GM19239 (cell line): ENCODE measurements around the gene IL22.

Experiments used
- DNase-seq: peaks from one replicate; pipeline ENCODE4 v3.0.0; 2011; ENCODE audit warnings: low spot score; ENCODE audit not compliant: insufficient read length
- FAIRE-seq: peaks from 2 replicates; lab custom pipeline; 2011; peaks lifted over from hg19 to GRCh38; lab: Jason Lieb, UNC

The IL22 gene, protein sequence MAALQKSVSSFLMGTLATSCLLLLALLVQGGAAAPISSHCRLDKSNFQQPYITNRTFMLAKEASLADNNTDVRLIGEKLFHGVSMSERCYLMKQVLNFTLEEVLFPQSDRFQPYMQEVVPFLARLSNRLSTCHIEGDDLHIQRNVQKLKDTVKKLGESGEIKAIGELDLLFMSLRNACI

DNA sequence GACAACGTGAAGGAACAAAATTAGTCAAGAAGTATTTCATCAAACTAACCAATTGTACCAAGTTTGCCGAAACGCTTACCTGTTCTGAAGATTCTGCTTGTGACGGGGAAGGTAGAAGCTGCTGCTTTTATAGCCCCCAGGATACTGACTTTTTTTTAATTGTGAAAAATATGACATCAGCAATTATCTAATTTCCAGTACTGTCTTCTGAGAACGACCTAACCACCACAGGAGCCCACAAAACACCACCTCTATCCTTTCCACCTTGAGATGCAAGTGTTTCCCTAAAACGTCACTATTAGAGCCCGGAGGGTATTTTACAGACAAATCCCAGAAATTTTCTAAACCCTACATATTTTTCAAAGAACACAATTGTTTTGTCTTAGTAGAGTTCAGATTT lies at the start of gene IL22:
IL22 (minus strand) TSS at position 101 of the 400 bp plus-strand sequence. CDS start 156 bp downstream, outside the sequence.
- no peak for FAIRE-seq
- DNase-seq: no peak

DNA sequence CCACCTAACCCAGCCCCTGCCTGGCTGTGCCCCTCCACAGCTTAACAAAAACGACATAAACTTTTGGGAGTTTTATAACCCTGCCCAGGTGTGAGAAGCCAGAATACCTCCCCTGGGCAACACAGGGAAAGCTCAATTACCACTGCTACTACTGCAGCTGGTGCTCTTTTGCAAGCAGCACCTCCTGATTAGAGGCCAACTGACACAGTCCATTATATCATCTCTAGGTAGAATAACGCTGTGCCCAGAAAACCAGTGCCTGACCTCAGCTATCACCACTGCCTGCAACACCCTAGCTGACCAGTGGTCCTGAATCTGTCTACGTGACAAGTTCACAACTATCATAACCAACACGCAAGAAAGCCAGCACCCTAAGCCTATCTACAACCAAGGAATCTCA lies 44.5 kb upstream of the IL22 start:
- FAIRE-seq (no peak), DNase-seq (no peak)

DNA sequence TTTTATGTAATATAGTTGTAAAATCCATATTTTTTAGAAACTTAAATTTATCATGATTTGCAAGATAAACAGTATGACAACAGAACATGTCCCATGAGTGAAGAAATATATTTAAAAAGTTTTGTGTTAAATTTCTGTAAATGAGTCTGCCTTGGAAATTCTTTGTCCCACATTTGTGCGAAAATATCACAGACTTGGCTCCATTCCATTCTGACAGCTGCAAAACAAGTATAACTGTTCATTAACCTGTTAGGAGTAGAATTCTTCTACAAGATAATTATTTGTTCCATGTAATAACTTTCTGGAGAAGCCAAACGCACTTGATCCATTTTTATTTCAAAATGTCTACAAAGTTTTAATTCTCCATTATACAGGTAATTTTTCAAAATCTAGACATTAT lies 40.8 kb upstream of the IL22 start:
- no peak for DNase-seq
- no peak for FAIRE-seq

DNA sequence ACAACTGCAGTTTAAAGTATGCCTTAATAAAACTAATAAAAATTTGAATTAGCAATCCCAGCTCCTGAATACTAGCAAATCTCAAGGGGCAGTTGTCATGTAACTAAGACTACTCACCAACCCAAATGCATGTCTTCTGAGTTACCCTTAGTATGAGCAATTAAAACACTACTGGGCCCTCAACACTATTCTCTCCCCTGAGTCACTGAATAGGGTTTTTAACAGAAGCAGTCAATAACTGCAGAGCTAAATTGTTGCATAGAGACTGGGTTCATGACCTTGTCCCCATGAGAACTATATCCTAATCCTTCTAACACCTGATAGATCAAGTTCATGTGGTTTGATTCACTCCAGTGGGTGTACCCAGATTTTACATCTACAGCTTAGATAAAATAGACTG lies 39.9 kb upstream of the IL22 start:
- FAIRE-seq (no peak), DNase-seq (no peak)

DNA sequence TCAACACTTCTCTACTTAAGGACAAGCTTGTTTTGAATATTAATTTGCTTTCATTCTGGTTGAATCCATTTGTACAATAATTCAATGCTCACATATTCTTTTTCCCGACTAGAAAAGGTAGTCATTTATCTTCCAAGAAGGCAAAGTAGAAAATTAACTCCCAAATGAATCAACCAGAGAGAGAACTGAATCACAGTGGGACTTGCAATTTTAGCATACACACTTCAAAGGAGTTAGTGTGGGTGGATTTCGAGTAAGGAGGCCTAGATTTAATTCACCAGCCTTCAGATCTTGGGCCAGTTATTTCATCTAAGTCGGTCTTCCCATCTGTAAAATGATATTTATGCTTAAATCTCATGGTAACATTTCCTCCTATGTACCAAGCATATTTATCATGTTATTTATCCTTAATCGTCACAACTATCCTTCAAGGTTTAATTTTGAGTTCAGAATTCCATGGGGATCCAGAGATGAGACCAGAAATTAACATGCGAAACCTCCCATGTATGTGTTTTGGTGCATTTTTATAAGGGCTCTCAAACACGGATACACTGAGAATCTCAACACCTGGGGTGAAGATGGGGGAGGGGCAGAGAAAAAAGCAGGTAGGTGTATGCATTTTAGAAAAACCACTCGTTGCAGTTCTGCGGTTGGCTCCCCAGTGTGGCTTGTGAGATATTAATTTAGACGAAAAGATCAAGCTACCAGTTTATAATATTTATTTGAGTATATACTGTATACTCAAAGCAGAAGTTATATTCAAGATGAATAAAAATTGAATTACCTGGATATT lies 38.9 kb upstream of the IL22 start:
- DNase-seq (no peak), FAIRE-seq (no peak)

DNA sequence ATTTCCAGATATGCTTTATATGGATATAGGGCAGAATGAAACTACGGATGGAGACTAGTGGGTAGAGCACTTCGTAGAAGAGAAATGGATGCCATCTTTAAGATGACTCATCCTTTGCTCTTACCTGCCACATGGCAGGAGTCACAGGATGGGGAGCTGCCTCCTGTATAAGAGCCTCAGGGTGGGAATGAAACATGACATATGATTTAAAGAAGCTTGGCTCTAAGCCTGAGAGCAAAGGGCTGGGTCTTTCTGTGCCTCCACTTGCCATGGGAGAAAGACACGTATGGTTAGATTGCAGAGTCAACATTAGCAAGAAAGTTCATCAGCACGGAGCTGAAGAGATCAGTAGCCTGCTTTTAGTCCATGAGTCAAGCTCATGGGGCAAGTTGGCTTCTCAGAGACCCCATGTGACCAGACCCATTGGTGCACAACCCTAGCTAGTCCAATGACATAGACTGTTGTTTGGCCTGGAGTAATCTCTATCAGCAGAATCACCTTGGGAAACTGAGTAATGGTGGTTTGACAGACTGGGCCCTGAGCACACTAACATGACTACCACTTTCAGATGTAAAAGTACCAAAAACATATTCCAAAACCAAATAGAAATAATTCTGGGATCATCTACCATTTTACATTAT lies 38.1 kb upstream of the IL22 start:
- DNase-seq (no peak), FAIRE-seq (no peak)

DNA sequence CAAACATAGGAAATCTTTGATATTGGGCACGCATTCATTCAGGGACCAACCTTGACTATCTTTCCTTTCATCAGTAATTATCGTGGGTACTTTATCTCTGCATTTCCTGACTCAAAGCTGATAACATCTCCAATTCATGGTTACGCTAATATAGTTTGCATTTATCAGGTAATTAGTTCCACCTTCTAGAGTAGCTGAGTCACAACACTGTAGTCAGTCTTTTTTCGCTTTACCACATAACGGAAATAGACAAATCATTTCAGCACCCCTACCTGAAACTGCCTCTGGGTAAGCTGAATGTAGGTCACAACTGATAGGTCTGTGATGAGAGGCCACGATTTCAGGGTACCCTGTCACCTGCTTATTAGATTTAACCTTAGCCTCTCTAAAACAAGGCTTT lies 36.7 kb upstream of the IL22 start:
- no peak for DNase-seq
- no peak for FAIRE-seq

DNA sequence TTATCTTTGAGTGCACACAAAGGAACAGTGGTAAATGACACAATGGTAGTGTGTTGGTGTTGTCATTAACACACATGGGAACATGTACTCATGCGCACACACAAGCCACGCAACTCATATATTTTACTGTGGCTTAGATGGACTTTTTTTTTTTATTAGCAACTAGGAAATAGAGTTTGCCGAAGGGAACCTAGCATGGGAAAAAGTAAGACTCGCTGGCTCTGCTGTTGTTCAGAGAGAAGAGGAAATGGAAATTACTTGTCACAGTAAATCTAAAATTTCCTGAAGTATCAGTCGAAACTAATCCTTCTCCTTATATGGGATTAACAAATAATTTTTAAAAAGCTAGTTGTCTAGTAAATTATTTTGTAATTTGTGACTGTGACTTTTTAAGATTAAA lies 33.7 kb upstream of the IL22 start:
- DNase-seq (no peak), FAIRE-seq (no peak)

DNA sequence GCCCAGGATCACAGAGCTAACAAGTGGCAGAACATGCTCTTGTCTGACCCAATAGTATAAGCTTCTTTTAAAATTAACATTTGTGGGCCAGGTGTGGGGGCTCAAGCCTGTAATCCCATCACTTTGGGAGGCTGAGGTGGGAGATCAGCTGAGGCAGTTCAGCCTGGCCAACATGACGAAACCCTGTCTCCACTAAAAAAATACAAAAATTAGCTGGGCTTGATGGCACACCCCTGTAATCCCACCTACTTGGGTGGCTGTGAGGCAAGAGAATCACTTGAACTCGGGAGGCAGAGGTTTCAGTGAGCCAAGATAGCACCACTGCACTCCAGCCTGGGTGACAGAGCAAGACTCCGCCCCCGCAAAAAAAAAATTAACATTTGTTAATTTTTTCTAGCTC lies 33.0 kb upstream of the IL22 start:
- FAIRE-seq: no peak
- no peak for DNase-seq

DNA sequence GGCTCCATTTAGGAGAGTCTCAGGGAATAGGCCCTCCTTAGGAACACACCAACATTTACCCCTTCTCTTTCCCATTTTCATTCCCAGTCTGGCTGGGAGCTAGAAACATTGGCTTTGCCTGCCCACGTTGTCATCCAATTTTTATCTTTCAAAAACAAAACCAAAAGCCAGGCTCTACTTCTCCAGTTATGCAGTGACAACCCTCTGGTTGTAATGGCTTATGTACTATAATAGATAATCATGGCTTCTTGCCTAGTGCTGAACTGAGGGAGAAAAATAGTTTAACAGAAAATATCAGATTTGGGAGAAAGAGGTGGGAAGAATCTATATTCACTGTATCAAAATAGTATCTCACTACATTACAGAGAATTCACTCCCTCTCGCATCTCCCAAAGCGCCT lies 32.1 kb upstream of the IL22 start:
- DNase-seq (no peak), FAIRE-seq (no peak)

DNA sequence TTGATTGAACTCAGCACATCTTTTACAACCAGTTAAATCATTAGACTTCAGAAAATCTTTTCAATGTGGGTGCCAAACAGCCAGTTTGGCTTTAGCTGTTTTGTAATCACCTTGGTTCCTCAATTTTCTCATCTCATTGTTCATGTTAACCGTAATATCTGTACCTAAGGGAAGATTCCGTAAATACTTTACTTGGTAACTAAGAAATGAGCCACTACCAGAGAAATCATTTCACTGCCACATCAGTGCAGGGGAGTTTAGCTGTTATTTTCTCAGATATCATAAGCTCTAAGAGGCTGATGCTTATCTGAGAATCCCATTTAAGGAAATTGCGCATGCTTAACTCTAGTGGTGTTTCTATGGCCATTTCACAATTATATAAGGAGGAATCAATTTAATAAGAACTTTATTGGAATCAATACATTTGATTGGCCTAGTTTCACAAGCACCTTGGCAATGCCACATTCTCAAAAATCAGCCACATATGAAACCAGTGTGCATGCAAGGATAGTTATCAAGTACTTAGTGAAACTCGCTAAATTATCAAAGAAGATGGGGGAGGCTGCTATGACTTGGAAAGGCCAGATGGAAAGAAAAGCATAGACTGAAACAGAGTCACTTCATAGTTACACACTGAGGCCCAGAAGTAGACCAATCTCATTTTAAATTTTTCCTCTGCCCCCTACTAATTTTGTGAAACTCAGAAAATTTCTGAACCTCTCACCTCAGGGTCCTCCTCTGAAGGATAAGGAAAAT lies 28.1 kb upstream of the IL22 start:
- DNase-seq (no peak), FAIRE-seq (no peak)

DNA sequence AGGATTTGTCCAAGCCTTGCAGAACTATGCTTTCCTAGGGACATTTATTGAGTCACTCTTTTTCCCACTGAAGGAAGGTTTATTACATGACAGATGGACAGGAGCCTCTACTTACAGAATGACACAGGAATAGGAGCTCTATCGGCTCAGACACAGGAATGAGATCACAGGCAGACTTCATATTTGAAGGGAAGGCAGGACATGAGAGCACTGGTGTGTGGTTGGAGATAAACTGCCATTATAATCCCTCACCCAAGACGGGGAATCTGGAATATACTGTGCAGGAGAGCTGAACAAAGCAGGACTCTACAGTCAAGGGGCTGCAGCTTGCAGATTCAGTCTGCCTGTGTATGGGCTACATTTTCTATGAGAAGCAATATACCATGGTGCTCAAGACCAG lies 26.8 kb upstream of the IL22 start:
- FAIRE-seq (no peak), DNase-seq (no peak)

DNA sequence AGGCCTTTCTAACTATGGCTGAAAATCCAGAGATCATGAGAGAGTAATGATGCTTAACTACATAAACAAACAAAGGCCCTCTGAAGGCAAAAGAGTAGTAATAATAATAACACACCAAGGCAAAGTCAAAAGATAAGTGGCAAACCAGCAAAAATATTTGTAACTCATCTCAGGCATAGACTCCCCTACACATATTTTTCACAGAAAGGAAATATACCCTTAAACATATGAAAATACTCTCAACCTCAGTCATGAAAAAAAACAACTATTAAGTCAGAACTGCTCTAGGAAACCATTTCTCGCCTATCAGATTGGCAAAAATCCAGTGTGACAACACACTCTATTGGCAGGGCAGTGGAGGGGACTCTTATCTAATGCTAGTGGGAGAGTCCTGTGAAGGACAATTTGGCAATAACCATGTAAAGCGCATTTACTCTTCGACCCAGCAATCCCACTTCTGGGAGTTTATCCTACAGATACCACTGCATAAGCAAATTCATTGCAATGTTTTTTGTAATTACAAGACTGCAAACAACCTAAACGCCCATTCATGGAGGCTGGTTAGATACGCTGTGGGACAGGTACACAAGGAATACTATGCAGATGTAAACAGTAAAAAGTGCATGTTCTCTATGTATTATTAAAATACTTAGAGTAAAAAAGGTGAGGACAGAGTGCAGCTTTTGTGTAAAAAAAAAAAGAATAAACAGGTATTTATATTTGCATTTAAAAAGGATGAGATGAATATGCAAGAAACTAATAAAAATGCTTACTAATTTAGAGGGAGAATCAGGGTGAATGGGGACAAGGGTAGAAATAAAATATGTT lies 26.0 kb upstream of the IL22 start:
- no peak for FAIRE-seq

DNA sequence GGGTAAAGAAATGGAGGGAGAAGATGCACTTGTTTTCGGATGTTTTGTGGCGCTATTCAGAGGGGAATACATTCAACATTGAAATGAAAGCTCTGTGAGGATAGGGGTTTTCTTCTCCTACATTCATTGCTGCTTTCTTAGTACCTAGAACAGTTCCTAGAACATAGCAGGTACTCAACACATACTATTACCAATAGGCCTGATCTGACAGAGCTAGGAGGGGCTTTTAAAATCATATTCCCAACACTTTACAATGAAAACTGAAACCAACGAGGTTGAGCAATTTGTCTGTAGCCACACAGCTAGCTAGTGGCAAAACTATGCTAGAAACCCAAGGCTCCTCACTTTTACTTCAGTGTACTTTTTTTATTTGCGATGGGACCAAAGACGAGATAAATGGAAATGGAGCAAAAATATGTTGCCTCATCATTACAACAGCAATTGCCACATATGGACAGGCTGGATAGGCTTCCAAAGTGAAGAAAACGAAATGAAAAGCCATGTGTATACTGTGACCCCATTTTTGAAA lies 23.1 kb upstream of the IL22 start:
- DNase-seq: no peak
- no peak for FAIRE-seq

More for the DNA sequence above, 26.0 kb upstream of the IL22 start:
- no peak for DNase-seq

DNA sequence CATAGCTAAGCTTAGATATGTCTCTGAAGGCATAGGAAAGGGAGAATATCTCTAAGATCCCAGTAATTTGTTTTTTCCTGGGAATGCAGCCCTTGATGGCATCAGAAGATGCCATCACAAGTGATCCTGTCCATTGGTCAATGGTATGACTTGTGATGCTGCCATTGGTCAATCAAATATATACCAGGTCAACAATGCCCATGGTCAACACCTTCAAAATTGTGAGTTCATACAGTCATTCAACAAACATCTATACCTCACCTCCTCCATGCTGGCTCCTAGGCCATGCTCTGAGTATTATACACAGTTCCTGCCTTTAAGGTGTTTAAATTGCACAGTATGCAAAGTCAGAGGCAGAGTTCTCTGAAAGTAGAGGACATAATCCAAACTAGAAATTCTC lies 19.3 kb upstream of the IL22 start:
- DNase-seq (no peak), FAIRE-seq (no peak)

DNA sequence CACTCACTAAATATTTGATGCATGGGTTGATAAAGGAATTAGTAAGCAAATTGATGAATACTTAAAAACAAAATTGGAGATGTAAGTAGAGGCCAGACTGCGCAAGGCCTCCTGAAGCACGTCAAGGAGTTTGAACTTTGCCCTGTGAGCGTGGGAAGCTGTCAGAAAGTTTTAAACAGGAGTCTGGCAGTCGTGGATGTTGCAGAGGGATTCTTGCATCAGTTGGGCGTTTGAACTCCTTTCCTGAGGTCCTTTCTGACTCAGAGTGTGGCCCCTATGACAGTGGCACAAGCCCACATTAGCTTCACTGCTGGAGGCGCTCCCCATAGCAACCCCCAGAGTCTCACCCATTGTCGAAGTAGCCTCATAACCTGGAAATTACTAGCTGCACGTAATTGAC lies 17.9 kb upstream of the IL22 start:
- DNase-seq: no peak
- no peak for FAIRE-seq

DNA sequence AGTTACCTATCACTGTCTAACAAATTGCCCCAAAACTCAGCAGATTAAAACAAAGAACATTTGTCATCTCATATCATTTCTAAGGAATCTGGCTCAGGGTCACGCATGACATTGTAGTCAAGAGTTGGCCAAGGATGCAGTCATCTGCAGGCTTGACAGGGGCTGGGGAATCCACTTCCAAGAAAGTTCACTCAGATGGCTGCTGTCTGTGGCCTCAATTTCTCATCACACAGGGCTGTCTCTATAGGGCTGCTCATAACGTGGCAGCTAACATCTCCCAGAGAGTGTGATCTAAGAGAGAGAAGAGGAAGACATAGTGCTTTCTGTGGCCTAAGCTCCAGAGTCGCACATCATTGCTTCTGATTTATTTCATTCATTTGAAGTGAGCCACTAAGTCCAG lies 17.0 kb upstream of the IL22 start:
- DNase-seq (no peak), FAIRE-seq (no peak)

DNA sequence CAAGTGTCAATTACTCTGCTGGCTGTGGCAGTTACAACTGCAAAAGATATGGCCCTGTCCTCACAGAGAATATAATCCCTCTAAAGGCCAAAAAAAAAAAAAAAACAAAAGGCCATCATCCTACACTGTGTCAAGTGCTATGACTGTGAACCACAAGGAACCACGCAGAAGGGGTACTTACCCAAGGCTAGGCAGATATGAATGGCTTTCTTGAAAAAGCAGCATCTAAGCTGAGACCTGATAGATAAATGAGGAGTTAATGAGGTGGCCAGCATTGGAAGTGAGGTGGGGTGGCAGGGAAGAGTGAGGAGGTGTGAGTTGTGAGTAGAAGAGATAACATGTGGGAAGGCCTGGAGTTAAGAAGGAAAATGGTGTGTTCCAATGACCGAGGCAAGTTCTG lies 16.4 kb upstream of the IL22 start:
- FAIRE-seq: no peak
- DNase-seq: no peak

DNA sequence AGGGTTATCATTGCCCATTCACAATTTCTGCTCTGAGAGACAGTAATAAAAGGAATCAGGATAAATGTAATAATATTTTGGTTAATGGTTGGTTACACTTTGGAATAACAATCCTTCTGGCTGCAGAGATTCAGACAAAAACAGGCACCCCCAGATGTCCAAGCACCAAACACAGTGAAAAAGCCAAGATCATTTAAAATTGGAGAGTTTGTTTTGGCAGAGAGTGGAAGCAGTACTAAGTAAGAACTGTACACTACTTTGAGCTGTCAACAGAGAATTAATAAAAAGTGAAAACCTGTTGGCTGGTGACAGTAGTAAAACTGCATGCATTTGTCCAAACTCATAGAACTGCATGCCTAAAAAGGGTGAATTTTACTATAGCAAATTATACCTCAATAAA lies 15.6 kb upstream of the IL22 start:
- DNase-seq (no peak), FAIRE-seq (no peak)

DNA sequence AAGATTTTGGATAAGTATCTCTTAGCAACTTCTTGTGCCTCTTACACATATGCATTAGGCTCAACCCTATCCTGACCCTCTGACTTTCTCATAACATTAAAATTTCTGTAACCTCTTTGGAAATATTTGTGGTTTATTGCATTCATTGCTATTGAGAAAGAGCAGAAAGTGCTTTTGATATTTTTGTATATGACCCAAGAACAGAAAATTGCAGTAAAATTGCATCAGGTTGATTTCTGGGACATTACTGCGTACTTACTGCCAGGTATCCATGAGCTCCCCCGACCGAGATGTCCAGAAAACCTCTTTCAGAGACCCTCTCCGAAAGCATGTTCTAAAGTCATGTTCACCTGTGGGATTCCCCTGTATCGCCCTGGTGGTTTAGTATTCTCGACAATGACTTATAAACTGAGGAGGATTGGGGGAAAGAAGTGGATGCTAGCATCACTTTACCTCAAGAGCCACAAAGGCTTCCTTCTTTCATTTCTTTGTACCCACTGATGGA lies 14.5 kb upstream of the IL22 start:
- FAIRE-seq (no peak), DNase-seq (no peak)
